ENCODE data around the gene RAB15.

GRCh38 chr14:64956697-64957406 is 15.3 kb downstream of the RAB15 start:
- no peak for TF ChIP-seq POLR2A (IDR thresholded peaks at IDR 0.05)
- no peak for TF ChIP-seq POLR2AphosphoS5 (IDR thresholded peaks at IDR 0.05)
- TF ChIP-seq EP300 (IDR thresholded peaks at IDR 0.05), result no peak
- TF ChIP-seq CTCF (IDR thresholded peaks at IDR 0.05), result no peak

Data from gastroesophageal sphincter (tissue), 3 donors.